ENCODE results near the gene CD28.
"Not testable (repeated sequence)": the region's sequence is repeated elsewhere in the genome, so short reads cannot be mapped to it uniquely, and the experiment has no call there.

CD28 gene

DNA sequence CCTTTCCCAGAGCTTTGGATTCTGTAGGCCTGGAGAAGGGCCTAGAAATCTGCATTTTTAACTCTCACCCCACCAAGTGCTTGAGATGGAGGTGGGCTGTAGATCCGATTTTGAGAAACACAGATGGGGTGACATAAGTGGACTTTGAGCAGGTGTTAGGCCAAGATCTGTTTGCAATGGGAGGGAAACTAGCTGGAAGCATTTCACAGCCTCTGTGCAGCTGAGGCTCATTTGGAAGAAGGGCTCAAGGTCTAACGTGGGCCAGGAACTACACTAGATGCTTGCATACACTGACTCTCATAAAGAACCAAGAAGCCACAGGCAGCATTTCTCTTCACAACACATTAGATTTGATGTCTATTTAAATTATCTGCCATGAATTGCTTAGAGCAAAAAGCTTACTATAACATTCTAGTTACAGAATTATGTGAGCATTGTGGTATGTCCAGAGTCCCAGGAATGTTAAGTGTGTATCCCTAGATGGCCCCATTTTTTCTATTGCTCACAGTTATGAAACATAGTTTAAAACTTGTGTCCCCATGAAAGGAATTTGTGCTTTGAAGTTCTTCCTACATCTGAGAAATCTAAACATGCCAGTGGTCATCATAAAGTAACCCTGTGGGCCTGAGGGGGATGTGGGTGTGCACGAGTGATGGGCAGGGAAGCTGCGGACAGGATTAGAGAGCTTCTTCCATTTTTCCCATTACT, 77.2 kb downstream of the CD28 start:
- no peak for DNase-seq (ENCODE audit: low read depth in 3 of 3)

DNA sequence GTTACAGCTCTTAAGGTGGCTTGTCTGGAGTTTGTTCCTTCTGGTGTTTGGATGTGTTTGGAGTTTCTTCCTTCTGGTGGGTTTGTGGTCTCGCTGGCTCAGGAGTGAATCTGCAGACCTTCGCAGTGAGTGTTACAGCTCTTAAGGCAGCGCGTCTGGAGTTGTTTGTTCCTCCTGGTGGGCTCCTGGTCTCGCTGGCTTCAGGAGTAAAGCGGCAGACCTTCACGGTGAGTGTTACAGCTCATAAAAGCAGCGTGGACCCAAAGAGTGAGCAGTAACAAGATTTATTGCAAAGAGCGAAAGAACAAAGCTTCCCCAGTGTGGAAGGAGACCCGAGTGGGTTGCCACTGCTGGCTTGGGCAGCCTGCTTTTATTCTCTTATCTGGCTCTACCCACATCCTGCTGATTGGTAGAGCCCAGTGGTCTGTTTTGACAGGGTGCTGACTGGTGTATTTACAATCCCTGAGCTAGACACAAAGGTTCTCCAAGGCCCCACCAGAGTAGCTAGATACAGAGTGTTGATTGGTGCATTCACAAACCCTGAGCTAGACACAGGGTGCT, 78.4 kb downstream of the CD28 start:
- DNase-seq (ENCODE audit: low read depth in 3 of 3), result not testable (repeated sequence)

DNA sequence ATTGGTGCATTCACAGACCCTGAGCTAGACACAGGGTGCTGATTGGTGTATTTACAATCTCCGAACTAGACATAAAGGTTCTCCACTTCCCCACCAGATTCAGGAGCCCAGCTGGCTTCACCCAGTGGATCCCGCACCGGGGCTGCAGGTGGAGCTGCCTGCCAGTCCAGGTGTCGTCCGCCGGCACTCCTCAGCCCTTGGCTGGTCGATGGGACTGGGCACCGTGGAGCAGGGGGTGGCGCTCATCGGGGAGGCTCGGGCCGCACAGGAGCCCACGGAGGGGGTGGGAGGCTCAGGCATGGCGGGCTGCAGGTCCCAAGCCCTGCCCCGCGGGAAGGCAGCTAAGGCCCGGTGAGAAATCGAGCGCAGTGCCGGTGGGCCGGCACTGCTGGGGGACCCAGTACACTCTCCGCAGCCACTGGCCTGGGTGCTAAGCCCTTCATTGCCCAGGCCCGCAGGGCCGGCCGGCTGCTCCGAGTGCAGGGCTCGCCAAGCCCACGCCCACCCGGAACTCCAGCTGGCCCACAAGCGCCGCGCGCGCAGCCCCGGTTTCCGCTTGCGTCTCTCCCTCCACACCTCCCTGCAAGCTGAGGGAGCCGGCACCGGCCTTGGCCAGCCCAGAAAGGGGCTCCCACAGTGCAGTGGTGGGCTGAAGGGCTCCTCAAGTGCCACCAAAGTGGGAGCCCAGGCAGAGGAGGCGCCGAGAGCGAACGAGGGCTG, 79.1 kb downstream of the CD28 start:
- not testable (repeated sequence) for DNase-seq (ENCODE audit: low read depth in 3 of 3)

DNA sequence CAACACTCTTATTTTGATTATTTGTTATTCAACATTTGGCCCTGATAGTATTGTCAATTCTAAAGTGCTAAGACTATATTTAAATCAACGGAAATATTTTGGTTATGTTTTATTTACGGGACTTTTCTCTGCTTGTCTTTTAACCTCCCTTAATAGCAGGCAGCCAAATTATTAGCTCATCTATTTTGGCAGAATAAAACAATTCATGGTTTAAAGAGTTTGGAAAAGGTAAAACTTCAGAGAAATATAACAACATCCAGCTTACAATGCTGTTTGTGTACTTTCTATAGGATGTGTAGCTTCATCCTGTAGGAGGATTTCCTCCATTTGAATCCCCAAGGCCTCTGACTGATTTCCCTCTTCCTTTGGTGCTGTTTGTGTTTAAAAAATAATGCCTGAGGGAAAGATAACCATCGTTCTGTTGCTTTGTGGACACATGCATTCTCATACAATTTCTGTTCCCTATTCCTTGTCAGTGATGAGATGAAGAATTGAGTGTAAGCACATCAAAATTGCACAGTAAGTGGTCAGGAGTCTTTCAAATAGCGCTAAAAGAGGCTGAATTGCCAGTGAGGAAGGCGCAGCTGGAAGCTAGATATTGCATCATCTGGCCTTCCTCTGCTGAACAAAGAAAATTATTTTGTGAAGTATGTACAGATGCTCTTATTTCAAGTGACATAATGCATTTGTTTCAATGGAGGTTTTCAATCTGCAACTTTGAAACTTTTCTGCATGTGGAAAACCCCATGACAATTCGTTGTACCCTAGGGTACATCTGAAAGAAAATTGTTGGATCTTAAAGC, 80.3 kb downstream of the CD28 start:
- no peak for DNase-seq (ENCODE audit: low read depth in 3 of 3)

DNA sequence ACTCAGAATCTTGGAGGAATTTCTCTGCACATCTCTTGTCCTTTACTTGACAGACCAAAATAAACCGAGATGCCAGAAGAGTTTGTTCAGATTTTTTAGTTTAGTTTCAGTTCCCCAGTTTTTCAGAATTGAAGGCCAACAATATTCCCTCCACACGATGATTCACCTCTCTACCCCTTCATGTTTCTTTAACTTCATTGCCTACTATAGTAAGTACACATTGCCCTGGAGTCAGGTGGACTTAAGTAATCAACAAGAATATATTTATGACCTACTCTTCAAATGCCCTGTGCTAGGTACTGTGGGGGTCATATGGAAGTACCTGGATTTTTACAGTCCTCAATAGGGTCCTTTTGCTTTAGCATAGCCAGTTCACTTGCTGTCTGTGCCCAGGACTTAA, 81.5 kb downstream of the CD28 start:
- no peak for DNase-seq (ENCODE audit: low read depth in 3 of 3)
